IMR-90 (cell line): ENCODE data around the gene MAPK10.

Experiments used
- CTCF ChIP-seq: conservative IDR thresholded peaks from 2 replicates; pipeline ENCODE4 v1.5.1; 2012; ENCODE audit warnings: mild to moderate bottlenecking, low read depth, low read length, improper control_type of control experiment
- USF2 ChIP-seq: fragments of 150-350 bp; IDR thresholded peaks from 2 replicates; pipeline ENCODE4 v1.6.1; 2017; ENCODE audit warnings: mild to moderate bottlenecking, antibody characterized with exemption, low read length, low read depth

- TF ChIP-seq CTCF (no peak), USF2 (no peak)
Measured at GRCh38 chr4:86141161-86141560, 218.7 kb downstream of the MAPK10 start.
